ENCODE results near the gene SLC30A3. TPM values are rescaled to one million over a fixed set of nuclear protein-coding genes. Genes with fewer than 3 reads are reported as not detected.

The SLC30A3 gene
- total RNA-seq, 4 donors from 2014 or later, result not detected

GRCh38 chr2:27212626-27213471 is 50.0 kb downstream of the SLC30A3 start:
- TF ChIP-seq, protein P1, sequence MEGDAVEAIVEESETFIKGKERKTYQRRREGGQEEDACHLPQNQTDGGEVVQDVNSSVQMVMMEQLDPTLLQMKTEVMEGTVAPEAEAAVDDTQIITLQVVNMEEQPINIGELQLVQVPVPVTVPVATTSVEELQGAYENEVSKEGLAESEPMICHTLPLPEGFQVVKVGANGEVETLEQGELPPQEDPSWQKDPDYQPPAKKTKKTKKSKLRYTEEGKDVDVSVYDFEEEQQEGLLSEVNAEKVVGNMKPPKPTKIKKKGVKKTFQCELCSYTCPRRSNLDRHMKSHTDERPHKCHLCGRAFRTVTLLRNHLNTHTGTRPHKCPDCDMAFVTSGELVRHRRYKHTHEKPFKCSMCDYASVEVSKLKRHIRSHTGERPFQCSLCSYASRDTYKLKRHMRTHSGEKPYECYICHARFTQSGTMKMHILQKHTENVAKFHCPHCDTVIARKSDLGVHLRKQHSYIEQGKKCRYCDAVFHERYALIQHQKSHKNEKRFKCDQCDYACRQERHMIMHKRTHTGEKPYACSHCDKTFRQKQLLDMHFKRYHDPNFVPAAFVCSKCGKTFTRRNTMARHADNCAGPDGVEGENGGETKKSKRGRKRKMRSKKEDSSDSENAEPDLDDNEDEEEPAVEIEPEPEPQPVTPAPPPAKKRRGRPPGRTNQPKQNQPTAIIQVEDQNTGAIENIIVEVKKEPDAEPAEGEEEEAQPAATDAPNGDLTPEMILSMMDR (IDR thresholded peaks at IDR 0.05; ENCODE audit: low read depth), result no peak

- TF ChIP-seq, protein P1 (IDR thresholded peaks at IDR 0.05; ENCODE audit: low read depth), result no peak
These were observed 50.8 kb downstream of the SLC30A3 start, which contains the start of the genes ATRAID and SLC5A6 for GRCh38 chr2:27211943-27212625. Gene ATRAID, plus strand, starts transcription at chr2:27212041. Its CDS starts 328 bp downstream, at chr2:27212369. Gene SLC5A6, minus strand, starts transcription at chr2:27212268. Its CDS starts 4,618 bp downstream, at chr2:27207650.

DNA sequence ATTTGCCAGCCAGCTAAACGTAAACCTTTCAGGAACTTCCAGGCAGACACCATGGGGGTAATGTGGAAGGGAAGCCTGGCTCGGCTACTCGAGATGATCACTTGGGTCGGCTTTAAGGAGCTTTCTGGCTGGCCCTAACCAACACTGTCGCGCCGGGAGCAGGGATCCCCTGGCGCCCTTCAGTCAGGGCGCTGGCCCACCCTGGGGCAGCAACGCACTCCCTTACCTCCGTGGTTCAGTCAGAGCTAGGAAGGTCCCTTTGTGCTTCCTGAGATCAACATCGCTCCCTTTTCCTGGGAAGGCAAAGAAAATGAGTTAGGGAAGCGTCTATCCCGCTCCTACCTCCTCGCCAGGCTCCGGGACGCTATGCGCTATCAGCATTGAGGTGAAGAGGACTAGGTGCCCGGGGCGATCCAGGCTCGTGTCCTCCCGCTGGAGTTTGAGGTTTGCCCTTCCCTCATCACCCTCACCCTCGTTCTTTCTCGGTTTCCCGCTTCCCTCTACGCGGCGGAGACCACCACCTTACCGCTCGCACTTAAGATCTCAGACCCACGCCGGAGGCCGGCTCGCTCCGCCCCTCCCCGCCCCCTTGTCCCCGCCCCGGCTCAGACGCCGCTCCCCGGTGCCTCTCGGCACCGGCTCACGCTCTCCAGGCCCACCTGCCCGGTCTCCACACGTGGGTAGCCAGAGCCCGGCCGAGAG is 51.5 kb downstream of the SLC30A3 start:
- TF ChIP-seq, protein P1 (IDR thresholded peaks at IDR 0.05; ENCODE audit: low read depth), result no peak

DNA sequence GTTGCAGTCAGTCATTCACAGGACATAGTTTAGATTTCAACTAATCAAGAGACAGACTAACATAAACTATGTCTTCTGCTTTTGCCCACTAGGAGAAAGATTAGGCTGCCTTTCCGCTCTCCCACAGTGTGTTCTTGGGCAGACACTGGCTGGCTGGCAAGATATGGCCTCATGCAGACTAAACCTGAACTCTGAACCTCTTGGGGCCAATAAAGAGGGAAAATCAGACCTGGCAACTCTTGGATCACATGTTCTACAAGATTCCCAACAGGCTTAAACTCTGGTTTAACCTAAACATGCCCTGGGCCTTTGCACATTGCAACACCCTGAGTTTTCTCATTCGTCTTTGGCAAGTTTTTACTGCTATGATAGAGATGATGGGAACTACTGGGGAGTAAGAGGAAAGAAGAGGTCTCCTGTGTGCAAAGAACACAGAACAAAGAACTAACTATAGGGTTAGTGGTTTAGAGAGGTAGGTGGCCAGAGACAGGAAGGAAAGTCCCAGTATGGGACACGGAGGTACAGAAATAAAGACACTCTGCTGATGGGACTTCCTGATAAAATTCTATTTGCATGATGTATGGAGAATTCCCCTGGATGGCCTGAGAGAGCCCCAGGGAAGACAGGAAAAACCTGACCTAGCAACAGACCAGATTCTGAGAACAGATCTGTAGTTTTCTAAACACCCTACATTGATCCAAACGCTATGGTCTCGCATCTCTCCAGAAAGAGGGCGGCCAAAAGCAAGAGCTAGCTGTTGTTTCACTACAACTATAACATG is 53.0 kb downstream of the SLC30A3 start:
- TF ChIP-seq, protein P1 (IDR thresholded peaks at IDR 0.05; ENCODE audit: low read depth), result no peak

GRCh38 chr2:27208486-27209050 is 54.3 kb downstream of the SLC30A3 start:
- TF ChIP-seq, protein P1 (IDR thresholded peaks at IDR 0.05; ENCODE audit: low read depth), result no peak

GRCh38 chr2:27206346-27206745 is 56.5 kb downstream of the SLC30A3 start:
- TF ChIP-seq, protein P1 (IDR thresholded peaks at IDR 0.05; ENCODE audit: low read depth), result no peak
